ENCODE measurements around the gene IBTK.
"Not testable (repeated sequence)": the region's sequence is repeated elsewhere in the genome, so short reads cannot be mapped to it uniquely, and the experiment has no call there.

Gene IBTK, protein sequence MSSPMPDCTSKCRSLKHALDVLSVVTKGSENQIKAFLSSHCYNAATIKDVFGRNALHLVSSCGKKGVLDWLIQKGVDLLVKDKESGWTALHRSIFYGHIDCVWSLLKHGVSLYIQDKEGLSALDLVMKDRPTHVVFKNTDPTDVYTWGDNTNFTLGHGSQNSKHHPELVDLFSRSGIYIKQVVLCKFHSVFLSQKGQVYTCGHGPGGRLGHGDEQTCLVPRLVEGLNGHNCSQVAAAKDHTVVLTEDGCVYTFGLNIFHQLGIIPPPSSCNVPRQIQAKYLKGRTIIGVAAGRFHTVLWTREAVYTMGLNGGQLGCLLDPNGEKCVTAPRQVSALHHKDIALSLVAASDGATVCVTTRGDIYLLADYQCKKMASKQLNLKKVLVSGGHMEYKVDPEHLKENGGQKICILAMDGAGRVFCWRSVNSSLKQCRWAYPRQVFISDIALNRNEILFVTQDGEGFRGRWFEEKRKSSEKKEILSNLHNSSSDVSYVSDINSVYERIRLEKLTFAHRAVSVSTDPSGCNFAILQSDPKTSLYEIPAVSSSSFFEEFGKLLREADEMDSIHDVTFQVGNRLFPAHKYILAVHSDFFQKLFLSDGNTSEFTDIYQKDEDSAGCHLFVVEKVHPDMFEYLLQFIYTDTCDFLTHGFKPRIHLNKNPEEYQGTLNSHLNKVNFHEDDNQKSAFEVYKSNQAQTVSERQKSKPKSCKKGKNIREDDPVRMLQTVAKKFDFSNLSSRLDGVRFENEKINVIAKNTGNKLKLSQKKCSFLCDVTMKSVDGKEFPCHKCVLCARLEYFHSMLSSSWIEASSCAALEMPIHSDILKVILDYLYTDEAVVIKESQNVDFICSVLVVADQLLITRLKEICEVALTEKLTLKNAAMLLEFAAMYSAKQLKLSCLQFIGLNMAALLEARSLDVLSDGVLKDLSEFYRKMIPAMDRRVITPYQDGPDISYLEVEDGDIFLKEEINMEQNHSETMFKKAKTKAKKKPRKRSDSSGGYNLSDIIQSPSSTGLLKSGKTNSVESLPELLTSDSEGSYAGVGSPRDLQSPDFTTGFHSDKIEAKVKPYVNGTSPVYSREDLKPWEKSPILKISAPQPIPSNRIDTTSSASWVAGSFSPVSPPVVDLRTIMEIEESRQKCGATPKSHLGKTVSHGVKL (N-terminal part only)

DNA sequence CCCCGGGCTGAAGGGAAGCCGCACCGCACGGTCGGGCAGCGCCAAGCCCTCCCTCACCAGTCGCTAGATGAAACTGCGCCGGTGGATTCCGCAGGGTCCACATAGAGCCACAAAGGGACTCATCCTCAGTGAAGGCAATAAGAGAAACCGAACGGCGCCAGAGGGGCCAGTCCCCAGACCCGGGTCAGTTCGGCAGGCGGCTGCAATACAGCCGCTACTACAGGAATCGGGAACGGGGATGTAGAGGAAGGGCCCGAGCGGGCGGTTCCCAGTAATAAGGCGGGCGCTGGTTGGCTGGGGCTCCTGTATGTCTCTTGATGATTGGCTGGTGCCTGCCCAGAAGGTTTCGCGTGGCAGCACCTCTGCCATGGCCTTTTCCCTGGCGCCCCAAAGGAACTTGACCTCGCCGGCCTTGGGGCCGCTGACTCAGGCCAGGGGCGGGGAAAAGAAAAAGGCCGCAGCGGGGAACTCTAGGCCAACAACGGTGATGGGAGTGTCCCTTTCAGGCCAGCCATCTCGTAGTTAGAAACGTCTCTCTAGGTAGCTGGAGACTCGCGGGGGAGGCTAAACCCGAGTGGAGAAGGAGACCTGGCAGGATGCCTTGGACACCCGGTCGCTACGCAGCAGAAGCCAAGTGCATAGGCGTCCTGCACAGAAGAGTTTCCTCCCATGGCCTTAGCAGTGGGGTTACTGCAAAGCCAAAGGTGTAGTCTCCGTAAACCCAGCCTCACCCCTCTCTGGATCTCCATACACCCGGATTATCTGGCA, at the start of gene IBTK:
IBTK (minus strand) TSS at position 240 of the 768 bp plus-strand sequence. CDS start 7,258 bp downstream, outside the sequence.
- DNase-seq, result peak; percentile 86

DNA sequence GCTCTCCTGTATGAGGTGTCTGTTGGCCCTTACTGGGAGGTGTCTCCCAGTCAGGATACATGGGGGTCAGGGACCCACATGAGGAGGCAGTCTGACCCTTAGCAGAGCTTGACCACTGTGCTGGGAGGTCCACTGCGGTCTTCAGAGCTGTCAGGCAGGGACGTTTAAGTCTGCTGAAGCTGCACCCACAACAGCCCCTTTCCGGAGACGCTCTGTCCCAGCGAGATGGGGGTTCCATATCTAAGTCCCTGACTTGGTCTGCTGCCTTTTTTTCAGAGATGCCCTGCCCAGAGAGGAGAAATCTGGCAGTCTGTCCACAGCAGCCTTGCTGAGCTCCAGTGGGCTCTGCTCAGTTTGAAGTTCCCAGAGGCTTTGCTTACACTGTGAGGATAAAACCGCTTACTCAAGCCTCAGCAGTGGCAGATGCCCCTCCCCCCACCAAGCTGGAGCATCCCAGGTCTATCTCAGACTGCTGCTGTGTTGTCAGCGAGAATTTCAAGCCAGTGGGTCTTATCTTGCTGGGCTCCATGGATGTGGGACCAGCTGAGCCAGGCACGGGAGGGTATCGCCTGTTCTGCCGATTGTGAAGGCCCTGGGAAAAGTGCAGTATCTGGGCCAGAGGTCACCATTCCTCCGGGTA, 36.3 kb upstream of the IBTK start:
- DNase-seq, result no peak

DNA sequence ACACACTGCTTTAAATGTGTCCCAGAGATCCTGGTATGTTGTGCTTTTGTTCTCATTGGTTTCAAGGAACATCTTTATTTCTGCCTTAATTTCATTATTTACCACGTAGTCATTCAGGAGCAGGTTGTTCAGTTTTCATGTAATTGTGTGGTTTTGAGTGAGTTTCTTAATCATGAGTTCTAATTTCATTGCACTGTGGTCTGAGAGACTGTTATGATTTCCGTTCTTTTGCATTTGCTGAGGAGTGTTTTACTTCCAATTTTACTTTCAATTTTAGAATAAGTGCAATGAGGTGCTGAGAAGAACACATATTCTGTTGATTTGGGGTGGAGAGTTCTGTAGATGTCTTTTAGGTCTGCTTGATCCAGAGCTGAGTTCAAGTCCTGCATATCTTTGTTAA, 34.0 kb upstream of the IBTK start:
- DNase-seq, result not testable (repeated sequence)

DNA sequence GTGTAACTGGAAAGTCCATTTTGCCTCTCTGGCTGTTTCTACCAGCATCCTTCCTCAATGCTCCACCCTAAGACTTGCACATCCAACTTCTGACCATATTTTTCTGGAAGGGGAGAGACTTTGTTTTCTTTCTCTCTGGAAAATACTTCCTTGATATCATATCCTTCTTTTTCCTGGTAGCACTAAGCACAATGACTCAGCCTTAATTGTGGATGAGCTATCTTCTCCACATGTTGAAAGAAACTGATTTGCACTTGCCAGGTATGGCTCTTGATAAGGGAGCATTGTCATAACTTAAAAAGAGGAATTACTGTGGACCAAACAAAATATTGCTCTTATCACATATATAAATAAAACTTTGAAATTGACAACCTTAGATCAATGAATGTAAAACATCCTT, 30.1 kb upstream of the IBTK start:
- DNase-seq, result no peak

DNA sequence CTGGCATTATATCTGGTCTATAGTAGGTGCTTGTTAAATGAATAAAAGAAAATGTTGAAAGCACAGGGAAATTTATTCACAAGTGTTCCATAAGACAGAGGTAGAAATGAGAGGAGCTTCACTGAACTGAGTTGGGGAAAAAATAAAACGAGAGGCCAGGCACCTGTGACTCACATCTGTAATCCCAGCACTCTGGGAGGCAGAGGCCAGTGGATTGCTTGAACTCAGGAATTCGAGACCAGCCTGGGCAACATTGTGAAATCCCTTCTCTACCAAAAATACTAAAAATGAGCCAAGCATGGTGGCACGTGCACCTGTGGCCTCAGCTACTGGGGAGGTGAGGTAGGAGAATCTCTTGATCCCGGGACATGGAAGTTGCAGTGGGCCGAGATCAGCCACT, 28.1 kb upstream of the IBTK start:
- DNase-seq, result no peak

DNA sequence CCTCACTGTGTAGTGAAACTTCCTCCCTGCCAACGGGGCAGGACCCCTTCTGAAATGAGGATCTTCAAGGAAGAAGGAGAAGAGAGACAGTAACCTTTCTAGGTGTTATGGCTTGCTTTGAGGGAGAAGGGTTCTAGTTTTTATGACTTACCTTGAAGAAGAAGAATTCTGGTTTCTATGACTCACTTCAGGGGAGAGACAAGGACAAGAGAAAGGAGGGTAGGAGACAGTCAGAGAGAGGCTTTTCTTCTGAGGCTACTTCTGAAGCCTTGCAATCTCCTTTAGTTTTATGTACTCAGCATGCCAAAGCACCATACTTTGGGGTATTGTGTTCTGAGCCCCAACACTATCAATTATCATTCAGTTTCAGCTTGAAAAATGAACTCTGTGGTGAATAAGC, 25.8 kb upstream of the IBTK start:
- DNase-seq, result no peak

DNA sequence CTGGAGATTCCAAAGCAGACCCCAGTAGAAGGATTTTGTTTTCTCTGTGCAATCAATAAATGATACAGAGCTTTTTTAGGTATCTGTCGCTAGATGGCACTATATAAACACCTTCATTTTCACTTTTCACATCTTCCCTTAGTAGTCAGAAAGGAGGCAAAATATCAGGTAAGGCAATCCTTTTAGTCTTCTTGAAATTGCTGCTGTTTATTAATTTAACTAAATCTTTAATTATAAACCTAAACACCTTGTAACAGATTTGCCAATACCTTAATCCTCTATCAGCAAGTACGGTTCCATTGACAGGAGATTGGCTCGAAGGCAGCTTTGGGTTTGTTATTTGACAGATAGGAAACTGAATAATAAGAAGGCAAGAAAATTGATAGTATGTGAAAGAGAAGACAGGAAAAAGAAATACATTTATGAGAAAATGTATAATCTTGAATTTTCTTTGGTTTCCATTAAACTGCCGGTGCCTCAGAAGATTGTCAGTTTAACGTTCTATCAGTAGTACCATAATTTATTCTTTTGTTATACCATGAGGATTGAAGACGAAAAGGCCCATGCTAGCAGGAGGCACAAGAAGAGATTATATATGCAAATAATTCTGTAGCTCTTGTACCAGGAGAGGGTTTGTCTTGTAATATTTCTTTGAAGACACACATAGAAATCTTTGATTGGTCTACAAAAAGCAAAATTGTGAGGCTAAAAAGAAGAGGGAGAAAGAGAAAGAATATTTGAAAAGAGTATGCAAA, 23.5 kb upstream of the IBTK start:
- peak; percentile 88 for DNase-seq

DNA sequence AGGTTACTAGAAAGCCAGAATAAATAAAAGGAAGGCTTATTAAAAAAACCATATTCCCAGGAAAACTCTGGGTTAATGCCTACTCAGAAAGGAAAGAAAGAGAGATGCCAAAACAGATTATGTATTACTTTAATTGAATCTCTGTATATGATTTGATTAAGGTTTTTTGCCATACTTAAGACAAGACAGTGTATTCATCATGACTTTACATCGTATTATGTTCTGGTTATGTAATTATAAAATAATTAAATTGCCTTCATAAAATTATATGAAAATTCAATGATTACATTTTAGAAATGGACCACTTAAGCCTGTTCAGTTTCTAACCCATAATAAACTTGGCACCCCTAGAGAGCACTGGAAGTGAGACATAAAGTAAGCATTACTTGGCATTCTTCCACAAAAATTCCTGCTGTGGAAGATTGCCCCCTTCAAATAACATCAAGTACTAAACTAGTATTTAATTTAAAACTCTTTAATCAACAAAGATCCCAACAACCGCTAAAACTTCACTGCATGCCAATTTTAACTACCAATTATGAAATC, 20.8 kb upstream of the IBTK start:
- DNase-seq, result no peak

DNA sequence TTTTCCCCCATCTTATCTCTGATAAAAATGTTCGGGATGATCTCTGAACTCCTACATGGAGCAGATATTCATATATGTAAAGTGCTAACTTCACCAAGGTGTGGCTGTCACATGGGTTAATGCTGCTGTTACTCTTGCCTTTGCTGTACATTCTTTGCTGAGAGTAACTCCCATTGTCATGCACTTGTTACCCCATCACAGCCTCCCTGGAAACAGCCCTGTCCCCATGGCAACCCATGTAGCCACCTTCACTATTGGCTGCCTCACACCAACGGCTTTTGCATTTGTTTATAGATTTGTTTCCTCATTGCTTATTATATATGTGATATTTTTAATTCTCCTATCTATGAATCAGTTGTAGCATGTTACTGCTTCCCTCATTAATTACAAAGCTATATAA, 17.3 kb upstream of the IBTK start:
- no peak for DNase-seq

DNA sequence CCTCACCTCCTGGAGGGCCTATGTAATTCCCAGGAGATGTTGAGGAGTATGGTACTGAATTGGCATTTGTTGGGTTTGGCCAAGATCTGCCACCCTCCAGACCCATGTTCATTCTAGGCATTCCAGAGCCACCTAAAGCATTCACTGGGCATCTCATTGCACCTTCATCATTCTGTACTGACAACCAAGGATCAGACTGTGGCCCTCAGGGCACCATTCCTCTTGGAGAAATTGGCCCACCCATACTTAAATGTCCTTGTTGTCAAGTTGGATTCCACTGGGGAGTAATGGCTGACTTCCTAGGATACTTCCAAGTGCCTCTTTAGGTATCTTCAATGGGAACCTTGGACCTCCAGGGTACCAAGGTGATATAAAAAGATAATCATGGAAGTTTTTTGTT, 16.8 kb upstream of the IBTK start:
- no peak for DNase-seq

DNA sequence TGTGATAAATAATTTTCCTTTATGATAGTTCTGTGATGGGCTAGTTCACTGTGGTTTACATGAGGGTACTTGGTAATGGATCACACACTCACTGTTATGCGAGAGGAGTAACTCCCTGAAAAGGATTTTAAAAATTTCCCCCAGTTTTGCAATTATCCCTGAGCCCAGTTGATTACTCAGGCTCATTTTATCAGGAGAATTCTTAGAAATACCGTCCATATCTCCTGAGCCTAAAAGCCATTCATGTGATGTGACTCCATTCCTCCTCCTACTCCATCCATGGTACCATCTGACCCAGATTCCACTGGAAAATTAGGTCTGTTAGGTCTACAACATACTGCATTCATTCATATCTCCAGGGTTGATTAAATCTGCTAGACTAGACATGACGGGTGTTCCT, 16.4 kb upstream of the IBTK start:
- no peak for DNase-seq

DNA sequence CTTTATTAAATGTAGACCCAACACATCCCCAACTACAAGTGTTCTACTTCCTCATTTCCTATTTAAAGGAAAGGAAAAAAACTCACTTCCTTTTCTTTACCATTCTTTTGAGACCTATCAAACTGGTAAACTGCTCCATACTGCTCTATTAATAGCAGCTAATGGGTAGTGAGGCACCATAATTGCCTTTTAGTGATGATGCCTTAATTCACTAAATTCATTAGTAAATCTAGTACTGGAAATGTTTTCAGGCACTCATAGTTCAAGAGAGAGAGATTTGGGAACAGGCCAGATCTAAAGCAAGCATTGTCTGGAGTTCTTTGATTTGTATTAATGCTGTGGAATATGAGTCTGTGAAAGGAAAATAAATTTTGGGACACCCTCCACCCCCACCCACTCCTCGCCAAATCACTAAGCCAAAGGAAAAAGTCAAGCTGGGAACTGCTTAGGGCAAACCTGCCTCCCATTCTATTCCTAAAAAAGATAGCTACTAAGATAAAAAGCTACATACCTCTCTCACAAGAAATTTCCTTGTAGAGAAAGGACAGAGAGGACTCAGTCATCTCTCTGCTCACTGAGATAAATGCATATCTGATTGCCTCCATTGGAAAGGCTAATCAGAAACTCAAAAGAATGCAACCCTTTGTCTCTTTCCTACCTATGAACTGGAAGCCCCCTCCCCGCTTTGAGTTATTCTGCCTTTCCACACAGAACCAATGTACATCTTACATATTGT, 13.6 kb upstream of the IBTK start:
- no peak for DNase-seq

DNA sequence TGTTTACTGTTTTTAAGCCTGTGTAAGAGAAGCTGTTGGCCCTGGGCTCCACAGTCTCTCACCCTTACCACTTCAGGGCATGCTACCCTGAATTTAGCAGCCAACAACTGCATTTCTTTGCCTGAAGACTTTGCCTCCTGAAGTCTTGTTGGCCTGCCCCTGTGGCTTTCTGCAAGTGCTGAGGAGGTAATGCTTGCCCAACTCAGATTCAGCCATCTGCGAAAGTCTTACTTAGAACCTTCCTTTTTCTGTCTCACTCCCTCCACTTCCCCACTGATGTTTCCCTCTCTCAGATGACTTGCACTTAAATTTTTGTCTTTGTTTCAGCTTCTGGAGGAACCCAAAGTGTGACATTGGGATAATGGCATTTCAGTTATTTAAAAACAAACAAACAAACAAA, 11.8 kb upstream of the IBTK start:
- DNase-seq, result no peak

DNA sequence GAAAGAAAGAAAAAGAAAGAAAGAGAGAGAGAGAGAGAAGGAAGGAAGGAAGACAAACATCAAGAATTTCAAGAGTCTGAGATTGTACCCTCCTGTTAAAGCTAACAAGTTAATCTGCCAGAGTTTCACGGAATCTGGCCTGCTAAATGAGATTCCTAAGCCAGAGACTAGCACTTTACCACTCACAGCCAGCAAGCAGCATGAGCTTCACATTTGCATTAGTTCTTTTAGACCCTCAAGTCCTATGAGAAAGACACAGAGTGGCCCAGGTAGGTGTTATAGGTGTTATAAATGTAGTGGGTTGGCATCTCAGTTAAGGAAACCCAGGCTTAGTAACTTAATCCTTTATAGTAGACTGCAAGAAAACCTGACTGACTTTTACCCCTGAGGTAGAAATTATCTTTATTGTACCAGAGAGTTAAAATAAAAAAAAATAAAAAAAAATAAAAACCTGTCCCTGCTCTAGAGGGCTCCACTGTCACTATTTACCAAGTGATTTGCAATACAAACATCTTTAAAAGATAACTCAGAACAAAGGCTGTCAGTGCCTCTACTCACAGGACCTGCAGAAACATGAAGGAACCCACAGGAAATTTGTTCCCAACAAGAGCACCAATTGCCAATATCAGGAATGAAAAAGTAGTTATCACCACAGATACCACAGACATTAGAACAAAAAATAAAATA, 9.7 kb upstream of the IBTK start:
- DNase-seq, result no peak

DNA sequence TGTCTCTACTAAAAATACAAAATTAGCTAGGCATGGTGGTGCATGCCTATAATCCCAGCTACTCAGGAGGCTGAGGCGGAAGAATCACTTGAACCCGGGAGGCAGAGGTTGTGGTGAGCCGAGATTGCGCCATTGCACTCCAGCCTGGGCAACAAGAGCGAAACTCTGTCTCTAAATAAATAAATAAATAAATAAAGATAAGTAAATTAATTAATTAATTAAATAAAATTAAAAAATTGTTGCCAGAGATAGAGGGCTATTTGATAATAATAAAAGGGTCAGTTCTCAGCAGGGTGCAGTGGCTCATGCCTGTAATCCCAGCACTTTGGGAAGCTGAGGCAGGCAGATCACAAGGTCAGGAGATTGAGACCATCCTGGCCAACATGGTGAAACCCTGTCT, 7.2 kb upstream of the IBTK start:
- DNase-seq, result not testable (repeated sequence)

DNA sequence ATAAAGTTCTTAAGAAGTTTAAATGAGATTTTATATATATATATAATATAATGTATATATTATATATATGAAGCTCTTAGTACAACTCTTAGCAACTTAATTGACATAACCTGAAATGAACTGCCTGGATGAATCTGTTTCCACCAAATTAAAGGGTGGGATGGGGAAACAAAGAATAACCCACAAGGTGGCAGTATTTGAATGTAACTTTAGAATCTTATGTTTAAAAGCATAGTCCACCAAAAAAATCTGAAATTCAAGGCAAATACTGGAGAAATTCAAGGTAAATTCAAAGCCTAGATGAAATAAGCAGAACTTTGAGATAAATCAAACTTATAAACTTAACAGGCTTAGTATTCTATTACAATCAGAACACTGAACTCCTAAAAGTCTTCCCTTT, 4.4 kb upstream of the IBTK start:
- no peak for DNase-seq

DNA sequence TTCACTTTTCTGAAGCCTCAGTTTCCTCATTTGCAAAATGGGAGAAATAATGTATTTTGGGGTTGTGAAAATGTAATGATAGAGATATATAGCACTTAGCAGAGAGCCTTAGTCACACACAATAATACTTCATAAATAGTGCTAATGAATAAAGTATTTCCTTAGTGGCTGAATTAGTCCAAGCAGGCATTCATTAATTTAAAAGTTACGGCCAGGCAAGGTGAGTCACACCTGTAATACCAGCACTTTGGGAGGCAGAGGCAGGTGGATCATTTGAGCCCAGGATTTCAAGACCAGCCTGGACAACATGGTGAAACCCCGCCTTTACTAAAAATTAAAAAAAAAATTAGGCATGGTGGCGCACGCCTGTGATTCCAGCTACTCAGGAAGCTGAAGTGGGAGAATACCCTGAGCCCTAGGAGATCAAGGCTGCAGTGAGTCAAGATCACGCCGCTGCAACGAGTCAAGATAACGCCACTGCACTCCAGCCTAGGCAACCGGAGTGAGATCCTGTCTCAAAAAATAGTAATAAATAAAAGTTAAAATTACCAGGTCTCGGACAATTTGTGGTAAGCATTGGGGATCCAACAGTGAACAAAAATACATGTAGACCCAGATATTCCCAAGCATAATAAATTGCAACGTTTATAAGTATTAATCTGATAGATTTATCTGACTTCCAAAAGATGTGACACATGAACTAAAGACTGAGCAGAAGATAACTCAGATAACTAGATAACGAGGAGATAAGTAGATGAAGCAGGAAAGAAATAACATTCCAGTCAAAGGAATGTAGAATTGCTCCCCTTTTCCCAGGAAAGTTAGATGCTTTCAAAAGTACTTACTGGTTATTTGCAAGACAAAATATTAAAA, 2.1 kb upstream of the IBTK start:
- no peak for DNase-seq

DNA sequence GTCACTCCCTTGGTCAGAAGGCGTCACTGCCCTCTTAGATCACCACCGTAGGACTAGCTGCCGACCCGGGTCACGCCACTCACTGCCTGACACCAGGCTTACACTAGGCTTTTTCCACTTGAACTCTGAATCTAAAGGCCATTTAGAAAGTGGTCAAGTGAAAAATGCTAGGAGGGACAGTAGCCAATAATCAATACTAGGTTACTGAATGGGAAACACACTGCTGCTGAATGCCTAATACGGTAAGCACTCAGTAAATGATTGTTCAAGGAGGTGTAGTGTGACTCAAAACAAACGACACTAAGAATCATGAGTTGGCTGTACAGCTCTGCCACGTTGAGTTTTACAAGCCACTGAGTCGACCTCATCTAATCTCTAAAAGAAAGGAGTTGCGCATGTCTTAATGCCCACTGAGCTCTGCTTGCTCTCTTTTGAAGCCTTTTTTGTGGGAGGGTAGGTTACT, 760 bp upstream of the IBTK start:
- peak; percentile 67 for DNase-seq
